Epithelial cell of esophagus (primary cell): ENCODE results near the gene HOXD1.

Experiments used
- DNase-seq: peaks from one replicate; pipeline ENCODE4 v3.0.0; 2010; ENCODE audit warnings: low read depth
- H3K4me3 ChIP-seq: 2 replicates; pipeline ENCODE4 v1.5.1; 2011; ENCODE audit warnings: mild to moderate bottlenecking, low read length, control low read depth
- CTCF ChIP-seq: IDR thresholded peaks from 2 replicates; pipeline ENCODE4 v1.5.1; 2011; ENCODE audit warnings: low read depth, mild to moderate bottlenecking, low read length, control low read depth, inconsistent platforms; ENCODE audit not compliant: insufficient read depth; ENCODE audit errors: missing control alignments

HOXD1 gene

DNA sequence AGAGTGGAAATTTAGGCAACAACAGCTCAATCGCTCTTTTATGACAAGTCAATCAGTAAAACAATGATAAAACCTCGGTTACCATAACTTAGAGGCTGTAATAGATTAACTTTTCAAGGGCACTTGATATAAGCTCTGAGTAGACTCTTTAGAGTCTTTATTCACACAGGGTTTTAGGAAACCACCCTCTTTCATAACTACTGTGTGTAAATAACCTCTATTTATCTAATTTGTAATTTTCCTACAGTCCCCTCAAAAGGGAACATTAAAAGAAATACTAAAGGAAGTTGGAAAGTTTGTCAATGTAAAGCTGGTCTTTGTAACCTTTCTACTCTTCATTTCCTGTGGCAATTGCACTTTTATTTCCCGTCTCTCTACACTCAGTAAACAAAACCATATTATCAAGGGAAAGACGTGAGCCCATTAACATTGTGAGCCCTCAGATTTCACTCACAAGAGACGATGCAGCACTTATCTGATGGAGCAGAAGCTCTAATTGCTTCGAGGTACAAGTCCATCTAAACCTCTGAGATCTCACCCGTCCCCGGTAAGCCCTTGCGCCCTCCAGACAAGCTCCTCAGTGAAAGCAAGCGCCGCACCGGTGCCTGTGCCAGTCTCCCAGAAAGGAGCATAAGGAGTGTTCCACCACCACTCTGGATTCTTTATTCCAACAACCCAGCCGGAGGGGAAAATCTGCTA lies 1.1 kb upstream of the HOXD1 start:
- TF ChIP-seq CTCF: no peak
- no peak overlapping the region for H3K4me3 ChIP-seq
- no peak for DNase-seq

DNA sequence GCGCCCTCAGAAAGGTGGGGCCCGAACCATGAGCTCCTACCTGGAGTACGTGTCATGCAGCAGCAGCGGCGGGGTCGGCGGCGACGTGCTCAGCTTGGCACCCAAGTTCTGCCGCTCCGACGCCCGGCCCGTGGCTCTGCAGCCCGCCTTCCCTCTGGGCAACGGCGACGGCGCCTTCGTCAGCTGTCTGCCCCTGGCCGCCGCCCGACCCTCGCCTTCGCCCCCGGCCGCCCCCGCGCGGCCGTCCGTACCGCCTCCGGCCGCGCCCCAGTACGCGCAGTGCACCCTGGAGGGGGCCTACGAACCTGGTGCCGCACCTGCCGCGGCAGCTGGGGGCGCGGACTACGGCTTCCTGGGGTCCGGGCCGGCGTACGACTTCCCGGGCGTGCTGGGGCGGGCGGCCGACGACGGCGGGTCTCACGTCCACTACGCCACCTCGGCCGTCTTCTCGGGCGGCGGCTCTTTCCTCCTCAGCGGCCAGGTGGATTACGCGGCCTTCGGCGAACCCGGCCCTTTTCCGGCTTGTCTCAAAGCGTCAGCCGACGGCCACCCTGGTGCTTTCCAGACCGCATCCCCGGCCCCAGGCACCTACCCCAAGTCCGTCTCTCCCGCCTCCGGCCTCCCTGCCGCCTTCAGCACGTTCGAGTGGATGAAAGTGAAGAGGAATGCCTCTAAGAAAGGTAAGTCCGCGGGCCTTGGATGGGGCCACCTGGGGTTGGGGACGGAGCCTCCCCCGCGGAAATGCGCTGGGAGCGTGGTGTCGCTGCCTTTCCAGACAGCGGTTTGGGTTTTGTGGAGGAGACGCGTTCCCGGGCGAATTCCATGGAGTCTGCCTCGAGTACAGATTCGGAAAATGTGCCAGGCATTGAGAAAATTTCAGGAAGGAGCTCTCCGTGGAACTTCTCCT lies 559 bp downstream of the HOXD1 start:
- H3K4me3 ChIP-seq: peak overlapping the region; percentile 21
- no peak for DNase-seq
- TF ChIP-seq CTCF: no peak

DNA sequence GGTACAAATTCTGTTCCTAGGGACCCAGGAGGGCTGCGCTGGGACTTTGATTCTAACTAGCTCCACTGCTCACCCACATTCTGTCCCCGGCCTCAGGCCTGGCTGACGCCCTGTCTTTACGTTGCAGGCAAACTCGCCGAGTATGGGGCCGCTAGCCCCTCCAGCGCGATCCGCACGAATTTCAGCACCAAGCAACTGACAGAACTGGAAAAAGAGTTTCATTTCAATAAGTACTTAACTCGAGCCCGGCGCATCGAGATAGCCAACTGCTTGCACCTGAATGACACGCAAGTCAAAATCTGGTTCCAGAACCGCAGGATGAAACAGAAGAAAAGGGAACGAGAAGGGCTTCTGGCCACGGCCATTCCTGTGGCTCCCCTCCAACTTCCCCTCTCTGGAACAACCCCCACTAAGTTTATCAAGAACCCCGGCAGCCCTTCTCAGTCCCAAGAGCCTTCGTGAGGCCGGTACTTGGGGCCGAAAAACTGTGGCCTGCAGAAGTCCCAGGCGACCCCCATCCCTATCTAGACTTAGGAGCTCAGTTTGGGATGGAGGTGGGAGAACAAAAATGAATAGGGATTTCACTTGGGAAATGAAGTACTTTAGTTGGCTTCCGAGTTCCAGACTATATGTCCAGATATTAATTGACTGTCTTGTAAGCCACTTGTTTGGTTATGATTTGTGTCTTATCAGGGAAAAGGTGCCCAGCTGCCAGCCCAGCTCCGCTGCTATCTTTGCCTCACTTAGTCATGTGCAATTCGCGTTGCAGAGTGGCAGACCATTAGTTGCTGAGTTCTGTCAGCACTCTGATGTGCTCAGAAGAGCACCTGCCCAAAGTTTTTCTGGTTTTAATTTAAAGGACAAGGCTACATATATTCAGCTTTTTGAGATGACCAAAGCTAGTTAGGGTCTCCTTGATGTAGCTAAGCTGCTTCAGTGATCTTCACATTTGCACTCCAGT lies 1.5 kb downstream of the HOXD1 start:
- no peak overlapping the region for H3K4me3 ChIP-seq
- DNase-seq: no peak
- TF ChIP-seq CTCF: no peak

- no peak for DNase-seq
- no peak for TF ChIP-seq CTCF
- no peak overlapping the region for H3K4me3 ChIP-seq
Measured at GRCh38 chr2:176192351-176192750, 3.9 kb downstream of the HOXD1 start.

DNA sequence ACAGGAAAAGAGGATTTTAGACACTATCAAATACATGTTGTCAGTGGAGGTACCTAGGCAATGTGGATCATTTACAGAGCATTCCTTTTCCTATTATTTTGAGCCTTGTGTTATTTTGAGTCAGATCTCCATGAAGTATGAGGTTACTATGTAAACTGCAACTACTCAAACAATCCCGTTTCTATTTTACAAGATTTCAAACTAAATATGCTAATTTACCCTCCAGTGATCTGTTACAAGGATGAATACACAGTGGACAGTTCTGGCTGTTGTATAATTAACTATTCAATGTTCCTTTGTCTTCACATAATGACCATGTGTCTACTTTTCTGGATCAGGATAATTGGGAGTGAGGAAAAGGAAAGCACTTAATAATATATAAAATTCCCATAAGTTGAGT lies 4.6 kb downstream of the HOXD1 start:
- DNase-seq: no peak
- no peak for TF ChIP-seq CTCF
- H3K4me3 ChIP-seq: no peak overlapping the region

DNA sequence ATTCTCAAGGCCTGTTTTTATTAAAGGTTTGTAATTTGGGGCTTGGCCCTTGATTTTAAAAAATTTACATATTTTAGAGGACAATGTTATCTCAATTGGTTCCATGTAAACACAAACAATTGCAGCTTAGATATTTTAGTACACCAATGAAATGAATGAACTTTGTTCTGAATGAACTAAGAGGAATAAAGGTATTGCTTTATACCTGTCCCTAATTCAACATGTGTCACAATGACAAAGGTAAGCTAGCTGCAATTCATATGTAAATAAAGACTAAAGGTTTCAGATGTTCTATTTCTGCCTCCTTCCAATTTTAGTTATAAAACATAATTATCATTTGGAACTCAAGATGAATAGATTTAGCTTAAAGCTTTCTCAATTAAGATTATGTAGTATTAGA lies 11.4 kb downstream of the HOXD1 start:
- no peak overlapping the region for H3K4me3 ChIP-seq
- TF ChIP-seq CTCF: no peak
- DNase-seq: no peak
